ENCODE results near the gene SLC28A1.

Gene SLC28A1, protein sequence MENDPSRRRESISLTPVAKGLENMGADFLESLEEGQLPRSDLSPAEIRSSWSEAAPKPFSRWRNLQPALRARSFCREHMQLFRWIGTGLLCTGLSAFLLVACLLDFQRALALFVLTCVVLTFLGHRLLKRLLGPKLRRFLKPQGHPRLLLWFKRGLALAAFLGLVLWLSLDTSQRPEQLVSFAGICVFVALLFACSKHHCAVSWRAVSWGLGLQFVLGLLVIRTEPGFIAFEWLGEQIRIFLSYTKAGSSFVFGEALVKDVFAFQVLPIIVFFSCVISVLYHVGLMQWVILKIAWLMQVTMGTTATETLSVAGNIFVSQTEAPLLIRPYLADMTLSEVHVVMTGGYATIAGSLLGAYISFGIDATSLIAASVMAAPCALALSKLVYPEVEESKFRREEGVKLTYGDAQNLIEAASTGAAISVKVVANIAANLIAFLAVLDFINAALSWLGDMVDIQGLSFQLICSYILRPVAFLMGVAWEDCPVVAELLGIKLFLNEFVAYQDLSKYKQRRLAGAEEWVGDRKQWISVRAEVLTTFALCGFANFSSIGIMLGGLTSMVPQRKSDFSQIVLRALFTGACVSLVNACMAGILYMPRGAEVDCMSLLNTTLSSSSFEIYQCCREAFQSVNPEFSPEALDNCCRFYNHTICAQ

DNA sequence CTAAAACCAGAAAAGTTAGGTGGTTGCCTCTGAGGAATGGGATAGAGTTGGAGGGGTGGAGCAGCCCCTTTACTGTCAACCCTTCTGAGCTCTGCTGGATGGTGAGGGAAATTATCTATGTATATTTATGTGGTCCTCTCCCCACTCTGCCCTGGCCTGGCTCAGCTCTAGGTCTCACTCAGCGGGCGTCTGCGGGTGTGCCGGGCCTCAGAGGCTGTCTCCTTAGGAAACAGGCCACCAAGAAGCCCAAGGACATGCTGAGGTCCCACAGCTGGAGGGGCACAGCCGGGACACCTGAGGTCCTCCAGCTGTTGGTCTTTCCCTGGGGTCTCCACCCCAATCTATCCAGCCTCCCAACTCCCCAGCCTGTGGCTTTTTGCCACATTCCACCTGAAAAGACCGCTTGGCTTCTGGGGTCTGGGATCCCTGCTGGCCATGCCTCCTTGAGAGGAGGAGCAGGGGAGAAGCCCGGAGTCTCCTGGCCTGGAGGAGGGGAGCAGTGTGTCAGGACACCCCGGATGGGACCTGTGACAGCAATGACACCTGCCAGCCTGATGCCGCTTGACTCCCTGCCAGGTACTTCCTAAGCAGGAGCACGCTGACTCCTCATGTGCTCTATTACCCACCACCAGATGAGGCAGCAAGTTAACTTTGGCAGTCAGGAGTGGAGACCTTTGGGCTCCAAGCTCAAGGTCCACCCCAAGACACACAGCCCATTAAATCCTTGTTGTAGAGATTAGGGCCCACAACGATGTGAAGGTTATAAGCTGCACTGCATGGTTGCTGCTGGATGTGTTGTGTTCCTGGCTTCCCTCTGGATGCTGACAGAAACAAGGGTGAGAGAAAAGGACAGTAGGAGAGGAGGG, at the start of gene SLC28A1:
TSS of gene SLC28A1 (plus strand) at position 747 of the 866 bp plus-strand sequence. CDS start 3,099 bp downstream, outside the sequence.
- no peak for DNase-seq (ENCODE audit: low read depth in 2 of 2)

- no peak for DNase-seq (ENCODE audit: low read depth in 2 of 2)
These were observed 49.5 kb upstream of the SLC28A1 start for GRCh38 chr15:84834969-84835368.

DNA sequence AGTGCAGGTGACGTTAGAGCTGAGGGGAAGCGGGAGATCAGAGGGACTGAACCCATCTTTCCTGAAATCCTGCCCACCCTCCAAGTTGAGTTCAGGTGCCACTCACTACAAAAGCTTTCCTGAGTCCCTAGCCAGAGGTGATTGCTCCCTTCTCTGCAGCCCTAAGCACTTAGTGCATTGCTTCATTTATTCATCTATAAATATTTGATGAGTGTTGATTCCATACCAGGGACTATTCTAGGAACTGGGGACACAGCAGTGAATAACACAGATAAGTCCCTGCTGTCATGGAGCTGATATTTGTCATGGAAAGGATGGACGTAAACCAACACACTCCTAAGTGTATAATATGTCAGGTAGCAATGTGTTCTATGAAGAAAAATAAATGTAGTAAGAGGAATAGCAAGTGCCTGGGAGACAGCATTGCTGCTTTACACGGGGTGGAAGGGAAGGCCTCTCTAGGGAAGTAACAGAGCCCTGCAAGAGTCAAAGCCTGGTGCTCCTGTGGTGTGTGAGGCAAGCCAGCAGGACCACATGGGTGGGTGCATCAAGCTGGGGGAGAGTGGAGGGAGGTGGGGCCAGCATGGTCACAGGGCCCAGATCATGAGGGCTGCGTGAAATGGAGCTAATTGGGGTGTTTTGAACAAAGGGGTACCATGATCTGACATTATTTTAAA, 48.7 kb upstream of the SLC28A1 start:
- no peak for DNase-seq (ENCODE audit: low read depth in 2 of 2)

DNA sequence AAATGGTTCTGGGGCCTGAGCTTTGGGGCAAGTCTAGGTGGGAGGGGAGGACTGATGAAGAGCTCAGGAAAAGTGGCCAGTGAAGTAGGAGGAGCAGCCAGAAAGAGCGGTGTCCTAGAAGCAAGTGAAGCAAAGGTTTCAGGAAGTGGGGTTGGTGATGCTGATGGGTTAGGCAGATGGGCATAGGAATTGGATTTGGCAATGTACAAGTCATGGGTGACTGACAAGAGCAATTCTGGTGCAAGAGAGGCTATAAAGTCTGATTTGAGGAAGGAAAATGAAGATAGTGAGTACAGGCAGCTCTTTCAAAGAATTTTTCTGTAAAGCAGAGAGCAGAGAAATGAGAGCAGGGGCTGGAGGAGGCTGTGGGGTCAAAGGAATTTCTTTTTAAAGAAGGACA, 47.6 kb upstream of the SLC28A1 start:
- DNase-seq (ENCODE audit: low read depth in 2 of 2) = no peak

- no peak for DNase-seq (ENCODE audit: low read depth in 2 of 2)
These were observed 44.7 kb upstream of the SLC28A1 start for GRCh38 chr15:84839714-84840113.

- no peak for DNase-seq (ENCODE audit: low read depth in 2 of 2)
These were observed 44.2 kb upstream of the SLC28A1 start for GRCh38 chr15:84840255-84840654.

- DNase-seq (ENCODE audit: low read depth in 2 of 2) = no peak
These were observed 43.6 kb upstream of the SLC28A1 start for GRCh38 chr15:84840741-84841429.

DNA sequence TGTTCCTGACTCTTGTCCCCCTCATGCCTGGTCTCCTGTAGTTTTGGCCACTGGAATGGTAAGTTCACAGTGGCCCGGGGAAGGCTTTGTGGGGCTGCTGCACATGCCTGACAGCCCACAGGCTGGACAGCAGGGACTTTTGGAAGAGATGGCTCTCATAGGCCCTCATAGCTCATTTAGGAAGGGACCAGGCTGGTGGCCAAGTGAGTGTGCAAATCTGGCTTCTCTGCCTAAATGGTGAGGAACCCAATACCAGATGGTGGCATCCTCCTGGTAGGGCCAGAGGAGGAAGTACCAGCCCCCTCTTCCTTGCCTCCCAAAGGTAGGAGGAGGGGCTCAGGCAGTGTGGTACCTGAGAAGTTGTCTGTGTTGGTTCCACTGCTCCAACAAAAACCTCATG, 41.7 kb upstream of the SLC28A1 start:
- DNase-seq (ENCODE audit: low read depth in 2 of 2) = no peak

DNA sequence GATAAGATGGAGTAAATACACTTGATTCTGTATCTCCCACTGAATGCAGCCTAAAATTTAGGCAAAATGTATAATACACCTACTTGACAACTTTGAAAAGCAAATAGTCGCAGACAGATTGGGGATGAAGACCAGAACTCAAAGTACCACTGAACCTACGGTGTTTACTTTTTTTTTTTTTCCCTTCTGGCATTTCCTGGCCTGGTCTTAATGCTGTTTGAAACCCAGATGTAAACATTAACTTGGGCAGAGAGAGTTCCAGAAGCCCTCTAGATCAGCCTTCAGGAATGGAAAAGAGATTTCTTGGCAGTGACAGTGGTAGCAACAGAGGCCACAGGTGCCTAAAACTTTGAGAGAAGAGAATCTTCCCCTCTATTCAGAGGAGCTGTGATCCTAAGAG, 39.5 kb upstream of the SLC28A1 start:
- DNase-seq (ENCODE audit: low read depth in 2 of 2) = no peak

- DNase-seq (ENCODE audit: low read depth in 2 of 2) = peak; percentile 10 to 36
These were observed 38.8 kb upstream of the SLC28A1 start for GRCh38 chr15:84845631-84846030.

DNA sequence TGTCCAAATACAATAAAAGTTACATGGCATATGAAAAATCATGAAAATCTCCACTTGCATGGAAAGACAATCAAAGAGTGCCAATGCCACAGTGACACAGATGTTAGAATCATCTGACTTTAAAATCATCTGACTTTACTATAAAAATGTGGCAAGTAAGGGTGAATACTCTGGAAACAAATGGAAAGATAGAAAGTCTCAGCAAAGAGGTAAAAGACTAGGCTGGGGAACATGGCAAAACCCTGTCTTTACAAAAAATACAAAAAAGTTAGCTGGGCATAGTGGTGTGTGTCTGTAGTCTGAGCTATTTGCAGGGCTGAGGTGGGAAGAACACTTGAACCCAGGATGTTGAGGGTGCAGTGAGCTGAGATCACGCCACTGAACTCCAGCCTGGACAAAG, 38.2 kb upstream of the SLC28A1 start:
- DNase-seq (ENCODE audit: low read depth in 2 of 2) = no peak

DNA sequence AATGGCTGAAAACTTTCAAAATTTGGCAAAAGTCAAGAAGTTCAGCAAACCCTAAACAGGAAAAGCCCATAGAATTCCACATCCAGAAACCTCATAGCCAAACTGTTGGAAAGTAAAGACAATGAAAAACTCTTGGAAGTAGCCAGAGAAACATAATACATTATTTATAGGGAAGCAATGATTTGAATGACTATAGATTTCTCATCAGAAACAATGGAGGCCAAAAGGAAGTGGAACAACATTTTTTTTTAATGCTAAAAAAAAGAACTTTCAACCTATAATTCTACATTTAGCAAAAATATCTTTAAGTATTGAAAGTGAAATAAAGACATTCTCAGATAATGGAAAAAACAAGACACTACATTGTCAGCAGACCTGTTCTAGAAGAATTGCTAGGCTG, 37.1 kb upstream of the SLC28A1 start:
- DNase-seq (ENCODE audit: low read depth in 2 of 2) = no peak

DNA sequence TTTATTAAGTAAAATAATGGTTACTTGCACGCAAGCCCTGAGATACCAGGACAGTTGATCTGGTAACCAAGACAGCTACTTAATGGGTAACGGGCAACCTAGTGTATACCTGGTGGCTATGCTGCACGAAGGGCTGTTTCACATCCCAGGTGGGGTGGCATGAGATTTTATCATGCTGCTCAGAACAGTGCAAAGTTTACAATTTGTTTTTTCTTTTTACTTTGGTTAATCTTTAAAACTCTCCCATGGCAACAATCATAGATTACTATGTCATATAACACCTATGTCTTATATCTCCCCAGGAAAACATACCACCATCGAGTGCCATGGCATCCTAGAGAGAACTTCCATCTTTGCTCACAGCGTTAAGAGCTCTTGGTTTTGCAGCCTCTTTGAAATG, 32.2 kb upstream of the SLC28A1 start:
- no peak for DNase-seq (ENCODE audit: low read depth in 2 of 2)

GRCh38 chr15:84855136-84855535, 29.3 kb upstream of the SLC28A1 start:
- DNase-seq (ENCODE audit: low read depth in 2 of 2) = no peak

GRCh38 chr15:84855765-84856164, 28.7 kb upstream of the SLC28A1 start:
- DNase-seq (ENCODE audit: low read depth in 2 of 2) = no peak

DNA sequence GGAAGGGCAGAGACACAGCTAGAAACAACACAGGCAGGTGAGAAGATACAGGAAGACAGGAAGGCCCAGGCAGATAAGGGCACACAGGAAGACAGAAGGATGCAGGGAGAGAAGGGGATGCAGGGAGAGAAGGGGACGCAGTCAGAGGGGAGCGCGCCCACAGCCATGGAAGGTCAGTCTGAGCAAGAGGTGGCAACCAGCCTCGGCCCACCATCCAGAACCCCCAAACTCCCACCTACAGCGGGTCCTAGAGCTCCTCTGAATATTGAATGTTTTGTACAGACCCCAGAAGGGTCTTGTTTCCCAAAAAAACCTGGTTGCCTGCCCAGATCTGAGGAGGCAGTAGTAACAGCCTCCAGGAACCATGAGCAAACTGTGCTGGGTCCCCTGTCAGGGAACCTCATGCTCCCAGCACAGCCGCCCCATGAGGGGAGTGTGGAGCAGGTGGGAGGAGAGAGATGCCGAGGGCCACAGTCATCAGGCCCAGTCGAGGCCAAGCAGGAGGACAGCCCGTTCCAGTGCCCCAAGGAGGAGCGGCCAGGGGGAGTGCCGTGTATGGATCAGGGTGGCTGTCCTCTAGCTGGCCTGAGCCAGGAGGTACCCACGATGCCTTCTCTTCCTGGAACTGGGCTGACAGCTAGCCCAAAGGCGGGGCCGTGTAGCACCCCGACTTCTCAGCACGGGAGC, 27.6 kb upstream of the SLC28A1 start:
- no peak for DNase-seq (ENCODE audit: low read depth in 2 of 2)

DNA sequence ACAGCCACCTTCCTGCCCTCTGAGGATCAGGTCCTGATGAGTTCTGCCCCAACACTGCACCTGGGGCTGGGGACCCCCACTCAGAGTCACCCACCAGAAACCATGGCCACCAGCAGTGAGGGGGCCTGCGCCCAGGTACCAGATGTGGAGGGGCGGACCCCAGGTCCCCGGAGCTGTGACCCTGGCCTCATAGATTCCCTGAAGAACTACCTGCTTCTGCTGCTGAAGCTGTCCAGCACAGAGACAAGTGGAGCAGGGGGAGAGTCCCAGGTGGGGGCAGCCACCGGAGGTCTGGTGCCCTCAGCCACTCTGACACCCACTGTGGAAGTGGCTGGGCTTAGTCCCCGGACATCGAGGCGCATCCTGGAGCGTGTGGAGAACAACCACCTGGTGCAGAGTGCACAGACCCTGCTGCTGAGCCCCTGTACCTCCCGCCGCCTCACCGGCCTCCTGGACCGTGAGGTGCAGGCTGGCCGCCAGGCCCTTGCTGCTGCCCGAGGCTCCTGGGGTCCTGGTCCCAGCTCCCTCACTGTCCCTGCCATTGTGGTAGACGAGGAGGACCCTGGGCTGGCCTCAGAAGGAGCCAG, 27.0 kb upstream of the SLC28A1 start:
- DNase-seq (ENCODE audit: low read depth in 2 of 2) = no peak

GRCh38 chr15:84858231-84858630, 26.2 kb upstream of the SLC28A1 start:
- no peak for DNase-seq (ENCODE audit: low read depth in 2 of 2)

DNA sequence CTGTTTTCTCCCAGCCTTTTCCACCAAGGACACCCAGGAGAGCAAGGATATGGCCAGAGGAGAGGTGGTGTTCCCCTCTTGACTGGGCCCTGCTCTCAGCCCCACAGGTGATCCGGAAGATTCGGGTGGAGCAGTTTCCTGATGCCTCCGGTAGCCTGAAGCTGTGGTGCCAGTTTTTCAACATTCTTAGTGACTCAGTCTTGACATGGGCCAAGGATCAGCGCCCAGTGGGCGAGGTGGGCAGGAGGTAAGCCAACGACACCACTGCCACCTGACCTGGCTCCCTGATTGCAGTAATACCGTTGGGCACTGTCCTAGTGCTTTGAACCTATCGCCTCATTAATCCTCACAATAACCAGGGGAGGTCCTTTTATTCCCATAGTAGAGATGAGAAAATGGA, 25.3 kb upstream of the SLC28A1 start:
- no peak for DNase-seq (ENCODE audit: low read depth in 2 of 2)

DNA sequence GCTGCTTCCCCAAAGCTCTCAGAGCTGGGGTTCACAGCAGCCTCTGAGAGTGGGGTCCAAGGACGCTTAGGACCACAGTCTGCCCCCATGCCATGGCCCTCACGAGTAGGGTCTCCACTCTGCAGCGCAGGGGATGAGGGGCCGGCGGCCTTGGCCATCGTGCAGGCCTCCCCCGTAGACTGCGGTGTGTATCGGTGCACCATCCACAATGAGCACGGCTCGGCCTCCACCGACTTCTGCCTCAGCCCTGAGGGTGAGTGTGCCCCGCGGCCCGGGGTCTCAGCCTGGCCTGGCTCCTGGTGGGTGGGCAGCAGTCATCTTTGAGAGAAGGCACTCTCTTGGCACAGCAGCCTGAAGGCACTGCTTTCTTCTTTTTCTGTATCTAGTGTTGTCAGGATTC, 24.8 kb upstream of the SLC28A1 start:
- DNase-seq (ENCODE audit: low read depth in 2 of 2) = no peak

Data from activated CD4-positive, alpha-beta T cell treated with anti-CD3 and anti-CD28 coated beads for 24 hours (primary cell).